NCI-H2107 treated with DMSO at 0.1 percent for 48 hours (cell line): Measurements from ENCODE around the gene ZYX.
A peak's percentile ranks its signal among the peaks of the same experiment; 100 is the strongest.

Experiments used
- DNase-seq: peaks from one replicate; lab custom pipeline; 2025; ENCODE audit not compliant: unreplicated experiment; lab: John Stamatoyannopoulos, UW

ZYX gene

GRCh38 chr7:143380646-143381426 lies at the start of gene ZYX:
TSS of gene ZYX (plus strand) at chr7:143381345. CDS start at chr7:143381572, 227 bp downstream.
- DNase-seq, result peak; percentile 3

- no peak for DNase-seq
These were observed 46.9 kb upstream of the ZYX start for GRCh38 chr7:143334244-143334643.

GRCh38 chr7:143337216-143337615 lies 43.9 kb upstream of the ZYX start:
- DNase-seq, result no peak

DNA sequence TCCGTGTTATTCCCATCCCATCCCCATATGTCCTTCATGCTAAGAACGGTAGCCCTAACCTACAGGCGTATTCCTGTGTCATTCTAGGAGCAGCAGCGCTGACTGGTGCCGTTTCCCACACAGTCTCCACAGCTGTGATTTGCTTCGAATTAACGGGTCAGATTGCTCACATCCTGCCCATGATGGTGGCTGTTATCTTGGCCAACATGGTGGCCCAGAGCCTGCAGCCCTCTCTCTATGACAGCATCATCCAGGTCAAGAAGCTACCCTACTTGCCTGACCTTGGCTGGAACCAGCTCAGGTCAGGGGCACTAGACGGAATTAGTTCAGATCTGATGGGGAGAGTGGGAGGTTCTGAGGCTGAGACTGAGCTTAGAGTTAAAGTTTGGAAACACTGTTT lies 39.3 kb upstream of the ZYX start:
- DNase-seq, result no peak

- DNase-seq, result no peak
These were observed 37.5 kb upstream of the ZYX start for GRCh38 chr7:143343596-143343995.

- no peak for DNase-seq
These were observed 35.7 kb upstream of the ZYX start for GRCh38 chr7:143345428-143345900.

GRCh38 chr7:143346018-143346417 lies 35.1 kb upstream of the ZYX start:
- no peak for DNase-seq

- no peak for DNase-seq
These were observed 33.2 kb upstream of the ZYX start for GRCh38 chr7:143347950-143348349.

- DNase-seq, result no peak
These were observed 30.1 kb upstream of the ZYX start for GRCh38 chr7:143351060-143351459.

DNA sequence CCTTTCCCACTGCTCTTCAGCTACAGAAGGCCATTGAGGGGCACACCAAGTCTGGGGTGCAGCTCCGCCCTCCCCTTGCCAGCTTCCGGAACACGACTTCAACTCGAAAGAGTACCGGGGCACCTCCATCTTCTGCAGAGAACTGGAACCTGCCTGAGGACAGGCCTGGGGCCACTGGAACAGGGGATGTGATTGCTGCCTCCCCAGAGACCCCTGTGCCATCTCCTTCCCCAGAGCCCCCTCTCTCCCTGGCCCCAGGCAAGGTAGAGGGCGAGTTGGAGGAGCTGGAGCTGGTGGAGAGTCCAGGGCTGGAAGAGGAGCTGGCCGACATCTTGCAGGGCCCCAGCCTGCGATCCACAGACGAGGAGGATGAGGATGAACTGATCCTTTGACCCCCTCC lies 29.6 kb upstream of the ZYX start:
- DNase-seq, result no peak

- no peak for DNase-seq
These were observed 28.6 kb upstream of the ZYX start for GRCh38 chr7:143352531-143353002.

- DNase-seq, result no peak
These were observed 26.8 kb upstream of the ZYX start for GRCh38 chr7:143354376-143354775.

- DNase-seq, result no peak
These were observed 26.2 kb upstream of the ZYX start for GRCh38 chr7:143354965-143355364.

DNA sequence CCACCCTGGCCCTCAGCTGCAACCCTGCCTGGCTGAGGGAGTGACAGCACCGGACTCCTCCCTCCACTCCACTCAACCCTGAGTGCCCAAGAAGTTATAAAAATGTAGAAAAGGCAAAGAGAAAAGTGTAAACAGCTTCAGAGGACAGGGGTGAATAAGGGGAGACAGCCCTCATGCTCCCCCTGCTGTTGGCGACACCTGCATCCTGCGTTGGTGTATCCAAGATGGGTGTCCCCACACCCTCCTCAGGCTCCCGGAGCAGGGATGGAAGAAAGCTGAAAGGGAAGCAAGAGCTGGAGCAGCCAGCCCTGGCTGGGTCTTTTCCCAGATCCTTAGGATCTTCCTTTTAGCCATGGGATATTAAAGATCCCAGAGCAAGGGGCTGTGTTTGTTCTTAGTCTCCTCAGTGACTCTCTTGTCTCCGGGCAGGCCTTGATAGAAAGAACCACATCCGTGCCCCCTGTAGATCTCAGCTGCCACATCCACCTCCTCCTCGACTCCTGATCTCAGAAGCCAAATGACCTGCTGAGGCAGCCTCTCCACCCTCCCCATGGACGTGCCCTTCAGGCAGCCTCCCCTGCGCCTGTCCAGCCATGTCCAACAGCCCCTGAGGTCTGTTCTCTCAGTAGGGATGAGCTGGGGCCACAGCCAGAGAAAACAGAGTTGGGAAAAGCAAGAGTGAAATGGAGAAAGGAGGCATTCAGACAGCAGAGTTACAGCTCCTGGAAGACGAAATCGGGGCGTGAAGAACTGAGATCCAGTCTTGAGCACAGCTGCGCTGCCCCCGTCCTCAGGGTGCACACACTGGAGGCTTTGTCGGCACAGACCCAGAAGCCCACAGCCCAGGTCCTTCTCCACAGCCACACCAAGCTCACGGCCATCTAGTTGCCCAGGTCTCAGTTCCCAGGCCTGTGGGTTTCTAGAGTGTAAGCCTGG lies 25.4 kb upstream of the ZYX start:
- no peak for DNase-seq

GRCh38 chr7:143356414-143357050 lies 24.6 kb upstream of the ZYX start:
- DNase-seq, result no peak

DNA sequence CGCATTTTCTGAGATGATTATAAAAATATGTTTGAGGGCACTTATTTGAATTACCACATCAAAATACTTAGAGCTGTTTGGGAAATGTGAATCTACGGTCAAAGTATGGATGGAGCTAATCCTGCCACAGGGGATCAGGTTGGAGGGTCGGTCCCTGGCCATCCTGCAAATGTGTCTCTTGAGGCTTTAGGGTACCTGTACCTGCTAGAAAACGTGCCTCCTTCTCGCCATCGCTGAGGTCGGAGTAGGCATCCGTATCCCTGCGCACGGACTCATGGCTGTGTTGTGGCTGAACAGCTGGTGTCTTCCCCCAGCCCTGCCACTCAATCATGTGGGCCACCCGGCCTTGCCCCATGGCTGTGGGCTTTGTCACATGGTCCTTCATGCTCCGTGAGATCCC lies 22.5 kb upstream of the ZYX start:
- DNase-seq, result no peak

DNA sequence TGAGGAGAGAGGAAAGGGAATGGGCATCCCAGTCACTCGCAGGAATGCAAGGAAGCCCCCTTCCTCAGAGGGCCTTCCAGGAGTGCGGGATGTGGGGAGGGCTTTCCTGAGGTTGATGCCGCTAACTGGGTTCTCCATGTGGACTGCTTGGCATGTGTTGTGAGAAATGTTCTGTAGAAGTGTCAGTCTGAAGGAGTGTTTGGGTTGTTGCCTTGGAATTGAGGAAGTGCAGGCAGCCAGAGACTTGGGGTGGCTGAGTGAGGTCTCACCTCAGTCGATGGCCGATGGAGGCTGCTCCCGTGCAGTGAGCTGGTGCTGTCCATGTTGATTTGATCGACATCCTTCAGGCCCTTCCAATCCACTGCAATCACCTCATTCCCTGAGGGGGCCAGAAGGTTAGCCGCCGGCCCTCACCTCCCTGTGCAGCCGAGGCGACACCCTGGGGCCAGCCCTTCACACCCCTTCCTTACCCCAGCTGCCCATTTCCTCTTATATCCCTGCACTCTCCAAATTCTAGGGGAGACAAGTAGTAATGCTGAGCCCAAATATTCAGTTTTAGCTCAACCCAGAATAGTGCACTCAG lies 21.3 kb upstream of the ZYX start:
- DNase-seq, result no peak

DNA sequence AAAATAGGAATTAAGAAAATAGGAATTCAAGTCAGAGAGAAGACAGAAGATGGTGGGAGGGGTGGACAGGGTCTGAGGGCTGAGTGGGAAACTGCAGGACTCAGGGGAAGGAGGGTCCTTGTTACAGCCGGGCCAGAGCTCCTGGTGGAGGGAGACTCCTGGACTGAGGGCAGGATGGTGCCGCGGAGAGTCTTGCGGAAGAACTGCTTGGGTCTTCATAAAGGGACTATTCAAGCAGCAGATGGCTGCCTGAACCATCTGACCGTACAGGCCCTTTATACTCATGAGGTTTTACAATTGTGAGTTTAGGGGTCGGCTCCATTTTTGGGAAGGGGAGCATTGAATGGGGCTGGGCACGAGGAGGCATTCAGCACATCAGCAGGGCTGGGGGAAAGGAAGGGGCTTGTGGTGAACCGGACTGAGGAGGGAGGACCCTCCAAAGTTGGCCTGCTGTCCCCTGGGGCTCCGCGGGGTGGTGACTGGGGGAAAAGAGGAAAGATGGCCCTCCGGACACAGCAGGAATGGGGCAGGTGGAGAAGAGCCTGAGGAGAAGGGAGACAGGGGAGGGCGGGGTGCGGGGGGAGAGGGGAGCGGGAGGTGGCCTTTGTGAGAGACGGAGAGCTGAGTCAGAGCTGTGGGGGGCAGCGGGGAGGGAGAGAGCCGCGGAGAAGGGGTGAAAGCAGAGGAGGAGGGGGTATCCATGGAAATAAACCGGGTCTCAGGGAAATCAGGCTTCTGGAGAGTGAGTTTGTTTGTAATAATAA lies 20.2 kb upstream of the ZYX start:
- no peak for DNase-seq

DNA sequence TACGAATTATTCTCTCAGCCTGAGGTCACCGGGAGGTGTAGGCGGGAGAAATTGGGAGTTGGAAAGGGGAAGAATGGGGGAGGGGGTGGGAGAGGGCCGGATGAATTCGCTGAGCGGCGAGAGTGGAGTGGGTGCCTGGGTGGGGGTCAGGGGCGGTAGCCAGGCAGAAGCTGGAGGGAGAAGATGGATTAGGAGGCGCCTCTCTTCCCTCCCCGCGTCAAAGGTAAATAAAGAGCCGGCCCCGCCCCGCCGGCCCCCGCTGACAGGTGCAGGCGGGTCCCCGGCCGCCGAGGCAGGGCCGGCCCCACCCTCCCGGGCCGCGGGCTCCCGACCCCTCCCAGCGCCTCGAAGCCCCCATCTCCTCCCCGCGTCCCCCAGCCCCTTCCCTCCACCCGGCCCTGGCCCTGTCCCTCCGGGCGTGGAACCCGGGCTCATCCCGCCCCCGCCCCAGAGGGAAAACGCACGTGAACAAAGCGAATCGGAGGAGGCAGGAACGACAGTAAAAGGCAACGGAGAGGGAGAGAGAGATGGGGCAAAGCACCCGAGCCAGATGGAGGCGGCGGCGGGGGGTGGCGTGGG lies 19.5 kb upstream of the ZYX start:
- DNase-seq, result no peak
